ENCODE data around the gene KLHDC7A.

KLHDC7A gene

DNA sequence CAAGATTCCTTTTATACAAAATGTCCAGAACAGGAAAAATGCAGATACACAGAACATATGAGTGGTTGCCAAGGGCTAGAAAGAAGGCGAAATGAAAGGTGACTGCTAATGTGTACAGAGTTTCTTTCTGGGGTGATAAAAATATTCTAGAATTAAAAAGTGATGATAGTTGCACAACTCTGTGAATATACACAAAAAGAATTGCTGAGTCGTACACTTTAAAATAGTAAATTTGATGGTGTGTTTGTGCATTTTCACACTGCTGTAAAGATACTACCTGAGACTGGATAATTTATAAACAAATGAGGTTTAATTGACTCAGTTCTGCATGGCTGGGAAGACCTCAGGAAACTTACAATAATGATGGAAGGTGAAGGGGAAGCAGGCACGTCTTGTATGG lies 23.9 kb downstream of the KLHDC7A start:
- H3K4me3 ChIP-seq (ENCODE audit: low read depth, low read length): no peak overlapping the region
- TF ChIP-seq, protein P1, sequence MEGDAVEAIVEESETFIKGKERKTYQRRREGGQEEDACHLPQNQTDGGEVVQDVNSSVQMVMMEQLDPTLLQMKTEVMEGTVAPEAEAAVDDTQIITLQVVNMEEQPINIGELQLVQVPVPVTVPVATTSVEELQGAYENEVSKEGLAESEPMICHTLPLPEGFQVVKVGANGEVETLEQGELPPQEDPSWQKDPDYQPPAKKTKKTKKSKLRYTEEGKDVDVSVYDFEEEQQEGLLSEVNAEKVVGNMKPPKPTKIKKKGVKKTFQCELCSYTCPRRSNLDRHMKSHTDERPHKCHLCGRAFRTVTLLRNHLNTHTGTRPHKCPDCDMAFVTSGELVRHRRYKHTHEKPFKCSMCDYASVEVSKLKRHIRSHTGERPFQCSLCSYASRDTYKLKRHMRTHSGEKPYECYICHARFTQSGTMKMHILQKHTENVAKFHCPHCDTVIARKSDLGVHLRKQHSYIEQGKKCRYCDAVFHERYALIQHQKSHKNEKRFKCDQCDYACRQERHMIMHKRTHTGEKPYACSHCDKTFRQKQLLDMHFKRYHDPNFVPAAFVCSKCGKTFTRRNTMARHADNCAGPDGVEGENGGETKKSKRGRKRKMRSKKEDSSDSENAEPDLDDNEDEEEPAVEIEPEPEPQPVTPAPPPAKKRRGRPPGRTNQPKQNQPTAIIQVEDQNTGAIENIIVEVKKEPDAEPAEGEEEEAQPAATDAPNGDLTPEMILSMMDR (IDR thresholded peaks at IDR 0.05; ENCODE audit: low read depth, low read length, missing control alignments): no peak
- no peak for DNase-seq (ENCODE audit: low read depth)
- in situ Hi-C loops (cut with HindIII; ENCODE audit: low sequenced_read_pairs): no loop called here

DNA sequence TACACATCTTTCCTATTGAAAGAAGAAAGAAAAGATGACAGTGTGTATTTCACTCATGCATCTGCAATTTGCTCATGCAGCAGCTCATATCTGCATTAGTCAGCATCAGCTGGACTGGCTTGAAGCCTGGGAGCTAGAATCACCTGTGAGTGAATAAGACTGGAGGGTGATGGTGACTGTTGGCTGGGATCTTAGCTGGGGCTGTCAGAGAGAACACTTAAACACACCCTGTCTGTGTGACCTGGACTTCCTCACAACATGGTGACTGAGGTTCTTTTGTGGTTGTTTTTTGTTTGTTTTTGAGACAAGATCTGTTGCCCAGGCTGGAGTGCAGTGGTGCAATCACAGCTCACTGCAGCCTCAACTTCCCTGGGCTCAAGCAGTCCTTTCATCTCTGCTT lies 24.9 kb downstream of the KLHDC7A start:
- no peak for DNase-seq (ENCODE audit: low read depth)
- TF ChIP-seq, protein P1 (IDR thresholded peaks at IDR 0.05; ENCODE audit: low read depth, low read length, missing control alignments): no peak
- no peak overlapping the region for H3K4me3 ChIP-seq (ENCODE audit: low read depth, low read length)
- in situ Hi-C loops (cut with HindIII; ENCODE audit: low sequenced_read_pairs): no loop called here

DNA sequence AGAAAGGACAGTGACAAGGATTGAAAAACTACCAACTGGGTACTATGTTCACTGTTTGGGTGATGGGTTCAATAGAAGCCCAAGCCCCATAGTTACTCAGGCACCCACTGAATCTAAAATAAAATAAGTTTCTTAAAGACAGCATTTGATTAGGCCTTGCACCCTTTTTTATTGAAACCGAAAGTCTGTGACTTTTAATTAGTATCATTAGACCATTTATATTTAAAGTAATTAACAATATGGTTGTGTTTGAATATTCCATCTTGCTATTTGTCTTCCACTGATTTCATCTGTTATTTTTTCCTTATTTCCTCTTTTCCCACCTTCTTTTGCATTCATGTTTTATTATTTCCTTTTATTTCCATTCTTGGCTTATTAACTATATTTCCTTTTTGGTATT lies 27.4 kb downstream of the KLHDC7A start:
- TF ChIP-seq, protein P1 (IDR thresholded peaks at IDR 0.05; ENCODE audit: low read depth, low read length, missing control alignments): no peak
- no peak for DNase-seq (ENCODE audit: low read depth)
- H3K4me3 ChIP-seq (ENCODE audit: low read depth, low read length): no peak overlapping the region
- in situ Hi-C loops (cut with HindIII; ENCODE audit: low sequenced_read_pairs): no loop called here

DNA sequence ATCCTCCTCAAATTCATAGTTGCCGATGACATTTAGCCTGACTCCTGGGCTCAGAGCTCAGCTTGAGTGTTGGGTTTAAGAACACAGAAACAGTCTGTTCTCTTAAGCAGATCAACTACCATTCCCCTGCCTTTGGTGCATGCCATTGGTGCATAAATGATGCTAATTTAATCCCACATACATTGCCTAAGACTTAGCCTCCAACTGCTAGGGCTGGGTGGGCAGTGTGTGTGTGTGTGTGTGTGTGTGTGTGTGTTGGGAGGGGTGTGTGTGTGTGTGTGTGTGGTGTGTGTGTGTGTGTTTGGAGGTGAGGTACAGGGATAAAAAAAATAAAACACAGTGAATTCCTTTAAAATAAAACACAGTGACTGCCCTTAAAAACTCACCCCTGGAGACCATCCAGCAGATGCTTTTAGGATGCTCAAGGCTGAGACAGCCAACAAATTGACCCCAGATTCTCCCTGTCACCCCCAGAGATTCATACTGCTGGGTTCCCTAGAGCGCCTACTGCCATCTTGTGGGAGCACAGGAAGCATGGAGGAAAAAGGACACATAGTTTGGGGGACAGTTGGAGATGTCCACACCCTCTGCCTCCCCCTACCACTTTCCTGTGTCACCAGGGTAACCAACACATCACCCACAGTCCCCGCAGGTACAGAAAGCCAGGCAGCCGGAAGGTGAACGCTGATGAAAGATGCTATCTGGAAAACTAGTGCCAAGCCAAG lies 30.6 kb downstream of the KLHDC7A start:
- in situ Hi-C loops (cut with HindIII; ENCODE audit: low sequenced_read_pairs): no loop called here
- H3K4me3 ChIP-seq (ENCODE audit: low read depth, low read length): no peak overlapping the region
- no peak for DNase-seq (ENCODE audit: low read depth)
- TF ChIP-seq, protein P1 (IDR thresholded peaks at IDR 0.05; ENCODE audit: low read depth, low read length, missing control alignments): no peak

DNA sequence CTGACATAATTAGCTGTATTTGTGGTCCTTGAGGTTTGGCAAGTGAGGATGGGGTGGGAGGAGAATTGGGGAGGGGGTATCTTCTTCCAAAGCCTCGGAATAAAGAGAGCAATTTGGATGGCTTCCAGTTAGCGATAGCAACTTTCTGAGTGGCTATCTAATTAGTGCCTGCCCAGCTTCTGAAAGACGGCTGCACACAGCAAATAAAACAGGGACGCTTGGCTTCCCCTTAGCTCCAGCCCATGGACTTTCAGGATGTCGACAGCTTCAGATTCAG lies 31.1 kb downstream of the KLHDC7A start:
- in situ Hi-C loops (cut with HindIII; ENCODE audit: low sequenced_read_pairs): no loop called here
- no peak overlapping the region for H3K4me3 ChIP-seq (ENCODE audit: low read depth, low read length)
- no peak for DNase-seq (ENCODE audit: low read depth)
- TF ChIP-seq, protein P1 (IDR thresholded peaks at IDR 0.05; ENCODE audit: low read depth, low read length, missing control alignments): no peak

DNA sequence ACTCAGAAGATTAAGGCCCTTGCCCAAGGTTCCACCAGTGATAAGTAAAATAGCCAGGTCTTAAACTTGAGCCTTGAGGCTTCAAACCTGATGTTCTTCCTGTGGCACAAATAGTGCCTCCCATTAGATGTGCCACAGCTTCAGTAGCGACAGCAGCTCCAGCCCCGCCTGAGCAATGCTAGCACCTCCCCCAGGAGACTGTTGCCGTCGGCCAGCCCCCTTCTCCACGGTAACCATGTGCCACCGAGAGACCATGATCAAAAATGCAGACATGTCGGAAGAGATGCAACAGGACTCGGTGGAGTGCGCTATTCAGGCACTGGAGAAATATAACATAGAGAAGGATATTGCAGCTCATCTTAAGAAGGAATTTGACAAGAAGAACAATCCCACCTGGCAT lies 32.2 kb downstream of the KLHDC7A start:
- no peak for DNase-seq (ENCODE audit: low read depth)
- H3K4me3 ChIP-seq (ENCODE audit: low read depth, low read length): no peak overlapping the region
- in situ Hi-C loops (cut with HindIII; ENCODE audit: low sequenced_read_pairs): no loop called here
- TF ChIP-seq, protein P1 (IDR thresholded peaks at IDR 0.05; ENCODE audit: low read depth, low read length, missing control alignments): no peak

All from astrocyte of the cerebellum (primary cell).